Activated naive CD8-positive, alpha-beta T cell treated with anti-CD3 and anti-CD28 coated beads, Interleukin-2, amount 10 ng/mL, durations not matched to agents 7 days and 5 days (primary cell): ENCODE results near the gene STK17B. TPM values are rescaled to one million over a fixed set of nuclear protein-coding genes. Genes with fewer than 3 reads are reported as not detected.

Source experiments
- ATAC-seq: fragments of 150-1000 bp; cut with Tn5 transposase; one replicate; pipeline ENCODE4 v1.10.0; 2021; ENCODE audit warnings: low read depth, moderate library complexity
- POLR2A ChIA-PET: fragments of 350-600 bp; sonication (Branson Sonifier 250); formaldehyde crosslinking; loops from one replicate; lab custom pipeline; 2021; ENCODE audit warnings: antibody characterized with exemption; lab: Charles Lee
- DNase-seq: peaks from one replicate; pipeline ENCODE4 v3.0.0; 2021
- H3K27ac Mint-ChIP-seq: one replicate; pipeline ENCODE4 v1.8.0; 2022; ENCODE audit warnings: mild to moderate bottlenecking, mixed read lengths
- H3K27me3 Mint-ChIP-seq: one replicate; pipeline ENCODE4 v1.8.0; 2022; ENCODE audit warnings: mild to moderate bottlenecking, moderate library complexity, mixed read lengths
- H3K36me3 Mint-ChIP-seq: one replicate; pipeline ENCODE4 v1.8.0; 2021; ENCODE audit warnings: mild to moderate bottlenecking, mixed read lengths
- H3K4me1 Mint-ChIP-seq: one replicate; pipeline ENCODE4 v1.8.0; 2021; ENCODE audit warnings: mixed read lengths
- H3K4me3 Mint-ChIP-seq: one replicate; pipeline ENCODE4 v1.8.0; 2022; ENCODE audit warnings: mild to moderate bottlenecking, moderate library complexity, mixed read lengths
- H3K9me3 Mint-ChIP-seq: one replicate; pipeline ENCODE4 v1.8.0; 2021; ENCODE audit warnings: mixed read lengths
- total RNA-seq, 2 experiments: library from RNA; stranded (reverse); gene quantifications; one replicate each; pipeline ENCODE4 v1.2.3, GENCODE V29; 2021

The STK17B gene
- total RNA-seq: 100 to 1,000 TPM; 476 to 483 TPM

- Mint-ChIP-seq H3K27ac (peak within 1 kb of the TSS; percentile 99), H3K9me3 (no peaks in the 10 kb centered on the region), H3K4me3 (peak within 1 kb of the TSS; percentile 98), H3K4me1 (peaks cover 32% of the 10 kb centered on the region), H3K36me3 (peaks cover 54% of the 10 kb centered on the region), H3K27me3 (no peaks in the 10 kb centered on the region)
- POLR2A ChIA-PET: interaction anchor here (0.6 to 10.8 kb wide), 40 partner anchors 7 to 1328 kb away, joined by 3 to 339 read pairs (median 4); partner anchors contain the start of gene HSPD1
- peak; percentile 97 for DNase-seq
- peak; percentile 62 for ATAC-seq
These were observed at the start of gene STK17B for GRCh38 chr2:196171248-196171871. TSS of gene STK17B (minus strand) at chr2:196171578. CDS start at chr2:196163383, 8,195 bp downstream.

GRCh38 chr2:196220671-196221070 is 49.3 kb upstream of the STK17B start:
- ATAC-seq: peak; percentile 88
- Mint-ChIP-seq H3K9me3 (peaks cover 4% of the 10 kb centered on the region), H3K27me3 (no peaks in the 10 kb centered on the region), H3K27ac (peak overlapping the region; percentile 1), H3K36me3 (peaks cover 30% of the 10 kb centered on the region), H3K4me3 (peak overlapping the region; percentile 6), H3K4me1 (peaks cover 51% of the 10 kb centered on the region)
- POLR2A ChIA-PET: interaction anchor here (1.2 to 3.8 kb wide), 12 partner anchors 9 to 56 kb away, joined by 3 to 26 read pairs (median 8); partner anchors contain the start of gene STK17B
- DNase-seq: no peak

GRCh38 chr2:196219671-196220070 is 48.3 kb upstream of the STK17B start:
- H3K9me3 Mint-ChIP-seq: peaks cover 4% of the 10 kb centered on the region
- no peaks in the 10 kb centered on the region for H3K27me3 Mint-ChIP-seq
- ATAC-seq: no peak
- peaks cover 29% of the 10 kb centered on the region for H3K36me3 Mint-ChIP-seq
- no peak for DNase-seq
- no peak overlapping the region for H3K27ac Mint-ChIP-seq
- POLR2A ChIA-PET: interaction anchor here (1.3 to 3.8 kb wide), 9 partner anchors 8 to 57 kb away, joined by 3 to 26 read pairs (median 10); partner anchors contain the start of gene STK17B
- H3K4me3 Mint-ChIP-seq: no peak overlapping the region
- H3K4me1 Mint-ChIP-seq: peaks cover 48% of the 10 kb centered on the region

GRCh38 chr2:196218106-196218505 is 46.7 kb upstream of the STK17B start:
- Mint-ChIP-seq H3K9me3 (peaks cover 4% of the 10 kb centered on the region), H3K36me3 (peaks cover 14% of the 10 kb centered on the region), H3K4me1 (peaks cover 45% of the 10 kb centered on the region), H3K27ac (no peak overlapping the region), H3K4me3 (no peak overlapping the region), H3K27me3 (no peaks in the 10 kb centered on the region)
- no peak for ATAC-seq
- no peak for DNase-seq
- POLR2A ChIA-PET: interaction anchor here (1.2 to 3.8 kb wide), 5 partner anchors 12 to 47 kb away, joined by 4 to 10 read pairs (median 7); partner anchors contain the start of gene STK17B

GRCh38 chr2:196217116-196217515 is 45.7 kb upstream of the STK17B start:
- H3K4me1 Mint-ChIP-seq: peaks cover 49% of the 10 kb centered on the region
- H3K36me3 Mint-ChIP-seq: peaks cover 16% of the 10 kb centered on the region
- DNase-seq (no peak), ATAC-seq (no peak)
- H3K4me3 Mint-ChIP-seq: no peak overlapping the region
- peaks cover 2% of the 10 kb centered on the region for H3K9me3 Mint-ChIP-seq
- no peaks in the 10 kb centered on the region for H3K27me3 Mint-ChIP-seq
- H3K27ac Mint-ChIP-seq: no peak overlapping the region
- POLR2A ChIA-PET: no interaction called here

GRCh38 chr2:196215376-196215775 is 44.0 kb upstream of the STK17B start:
- DNase-seq (no peak), ATAC-seq (no peak)
- peaks cover 56% of the 10 kb centered on the region for H3K4me1 Mint-ChIP-seq
- no peak overlapping the region for H3K27ac Mint-ChIP-seq
- H3K36me3 Mint-ChIP-seq: peaks cover 17% of the 10 kb centered on the region
- H3K27me3 Mint-ChIP-seq: no peaks in the 10 kb centered on the region
- H3K4me3 Mint-ChIP-seq: no peak overlapping the region
- H3K9me3 Mint-ChIP-seq: no peaks in the 10 kb centered on the region
- POLR2A ChIA-PET: interaction anchor here (1.2 to 1.4 kb wide), 3 partner anchors 39 to 44 kb away, joined by 4 to 6 read pairs (median 4); partner anchors contain the start of gene STK17B

GRCh38 chr2:196214156-196214555 is 42.8 kb upstream of the STK17B start:
- Mint-ChIP-seq H3K27ac (no peak overlapping the region), H3K4me1 (peaks cover 57% of the 10 kb centered on the region), H3K27me3 (no peaks in the 10 kb centered on the region), H3K4me3 (no peak overlapping the region), H3K9me3 (no peaks in the 10 kb centered on the region), H3K36me3 (peaks cover 23% of the 10 kb centered on the region)
- POLR2A ChIA-PET: interaction anchor here (0.7 to 1.2 kb wide), 5 partner anchors 32 to 49 kb away, joined by 3 to 5 read pairs (median 4); partner anchors contain the start of gene STK17B
- no peak for DNase-seq
- ATAC-seq: no peak

GRCh38 chr2:196213252-196213980 is 42.0 kb upstream of the STK17B start:
- H3K4me3 Mint-ChIP-seq: no peak overlapping the region
- no peaks in the 10 kb centered on the region for H3K9me3 Mint-ChIP-seq
- ATAC-seq (no peak), DNase-seq (no peak)
- H3K4me1 Mint-ChIP-seq: peaks cover 59% of the 10 kb centered on the region
- H3K36me3 Mint-ChIP-seq: peaks cover 24% of the 10 kb centered on the region
- no peak overlapping the region for H3K27ac Mint-ChIP-seq
- POLR2A ChIA-PET: interaction anchor here (0.7 to 2.8 kb wide), 4 partner anchors 7 to 42 kb away, joined by 3 to 13 read pairs (median 4); partner anchors contain the start of gene STK17B
- H3K27me3 Mint-ChIP-seq: no peaks in the 10 kb centered on the region

GRCh38 chr2:196208915-196209314 is 37.5 kb upstream of the STK17B start:
- ATAC-seq: no peak
- POLR2A ChIA-PET: interaction anchor here (0.9 to 3.1 kb wide), 5 partner anchors 14 to 38 kb away, joined by 4 to 84 read pairs (median 5); no protein-coding TSS in a partner anchor
- H3K36me3 Mint-ChIP-seq: peaks cover 21% of the 10 kb centered on the region
- peaks cover 47% of the 10 kb centered on the region for H3K4me1 Mint-ChIP-seq
- H3K9me3 Mint-ChIP-seq: no peaks in the 10 kb centered on the region
- H3K27me3 Mint-ChIP-seq: no peaks in the 10 kb centered on the region
- no peak overlapping the region for H3K4me3 Mint-ChIP-seq
- DNase-seq: no peak
- peak overlapping the region; percentile 69 for H3K27ac Mint-ChIP-seq

- no peak for DNase-seq
- Mint-ChIP-seq H3K4me1 (peaks cover 32% of the 10 kb centered on the region), H3K36me3 (peaks cover 14% of the 10 kb centered on the region), H3K27me3 (no peaks in the 10 kb centered on the region), H3K27ac (no peak overlapping the region), H3K9me3 (no peaks in the 10 kb centered on the region), H3K4me3 (no peak overlapping the region)
- ATAC-seq: no peak
- POLR2A ChIA-PET: no interaction called here
These were observed 35.4 kb upstream of the STK17B start for GRCh38 chr2:196206804-196207203.

GRCh38 chr2:196205881-196206435 is 34.6 kb upstream of the STK17B start:
- POLR2A ChIA-PET: interaction anchor here (0.6 to 2.2 kb wide), 5 partner anchors 23 to 34 kb away, joined by 3 to 12 read pairs (median 5); no protein-coding TSS in a partner anchor
- Mint-ChIP-seq H3K27ac (no peak overlapping the region), H3K9me3 (no peaks in the 10 kb centered on the region), H3K27me3 (no peaks in the 10 kb centered on the region), H3K4me3 (no peak overlapping the region), H3K4me1 (peaks cover 30% of the 10 kb centered on the region), H3K36me3 (peaks cover 14% of the 10 kb centered on the region)
- ATAC-seq: no peak
- no peak for DNase-seq

GRCh38 chr2:196205011-196205766 is 33.8 kb upstream of the STK17B start:
- ATAC-seq: no peak
- H3K4me1 Mint-ChIP-seq: peaks cover 35% of the 10 kb centered on the region
- H3K27ac Mint-ChIP-seq: no peak overlapping the region

More at GRCh38 chr2:196205011-196205766, 33.8 kb upstream of the STK17B start:
- Mint-ChIP-seq H3K4me3 (no peak overlapping the region), H3K27me3 (no peaks in the 10 kb centered on the region), H3K9me3 (no peaks in the 10 kb centered on the region), H3K36me3 (peaks cover 13% of the 10 kb centered on the region)
- POLR2A ChIA-PET: interaction anchor here (0.6 to 2.2 kb wide), 8 partner anchors 22 to 43 kb away, joined by 3 to 12 read pairs (median 3); partner anchors contain the start of gene STK17B
- no peak for DNase-seq
